OCI-LY3 (cell line): ENCODE measurements around the gene MPV17L2.

Source experiments
- H2AFZ ChIP-seq: fragments of 200-600, 300-600 bp; shearing (Covaris generic); 2 replicates; pipeline ENCODE4 v1.6.0; 2014; ENCODE audit warnings: antibody characterized with exemption, low read depth, low read length
- H3K27ac ChIP-seq: fragments of 200-600, 300-600 bp; sonication (generic); 2 replicates; pipeline ENCODE4 v1.5.1; 2014; ENCODE audit warnings: mild to moderate bottlenecking, low read length, moderate library complexity, mixed read lengths
- H3K27me3 ChIP-seq: fragments of 200-600, 300-600 bp; sonication (generic); 2 replicates; pipeline ENCODE4 v1.6.1; 2014; ENCODE audit warnings: low read depth, low read length, mixed read lengths
- H3K36me3 ChIP-seq: fragments of 200-600, 300-600 bp; sonication (generic); replicated peaks from 2 replicates; pipeline ENCODE3; 2014; ENCODE audit warnings: low read depth, low read length, mixed read lengths
- H3K4me1 ChIP-seq: fragments of 300-600, 200-600 bp; sonication (generic); 2 replicates; pipeline ENCODE4 v1.6.1; 2014; ENCODE audit warnings: low read length, mixed read lengths
- H3K4me2 ChIP-seq: fragments of 200-600, 300-600 bp; sonication (generic); 2 replicates; pipeline ENCODE4 v1.6.1; 2014; ENCODE audit warnings: low read length, mixed read lengths
- H3K4me3 ChIP-seq: fragments of 300-600, 200-600 bp; sonication (generic); 2 replicates; pipeline ENCODE4 v1.5.1; 2014; ENCODE audit warnings: antibody characterized with exemption, mild to moderate bottlenecking, low read length, moderate library complexity
- H3K79me2 ChIP-seq: fragments of 300-600, 200-600 bp; shearing (Covaris generic); 2 replicates; pipeline ENCODE4 v1.6.1; 2014; ENCODE audit warnings: mild to moderate bottlenecking, low read length, mixed read lengths
- H3K9ac ChIP-seq: fragments of 300-600, 200-600 bp; shearing (Covaris generic); 2 replicates; pipeline ENCODE4 v1.6.0; 2014; ENCODE audit warnings: mild to moderate bottlenecking, low read length, moderate library complexity
- H3K9me3 ChIP-seq: fragments of 200-600, 300-600 bp; shearing (Covaris generic); 2 replicates; pipeline ENCODE4 v1.6.1; 2014; ENCODE audit warnings: low read length, mixed read lengths; ENCODE audit not compliant: insufficient read depth
- H4K20me1 ChIP-seq: fragments of 200-600, 300-600 bp; sonication (generic); 2 replicates; pipeline ENCODE4 v1.6.1; 2016; ENCODE audit warnings: low read length, mixed read lengths; ENCODE audit not compliant: insufficient read depth
- EZH2phosphoT487 ChIP-seq: fragments of 200-600 bp; shearing (Covaris generic); IDR thresholded peaks from 2 replicates; pipeline ENCODE4 v1.6.1; 2018; ENCODE audit warnings: antibody characterized with exemption, mixed run types, low read depth
- TF ChIP-seq, protein P1 (sequence below): fragments of 200-600, 300-600 bp; sonication (generic); IDR thresholded peaks from 2 replicates; pipeline ENCODE4 v1.5.1; 2014; ENCODE audit warnings: antibody characterized with exemption, low read length, low read depth

MPV17L2 gene

DNA sequence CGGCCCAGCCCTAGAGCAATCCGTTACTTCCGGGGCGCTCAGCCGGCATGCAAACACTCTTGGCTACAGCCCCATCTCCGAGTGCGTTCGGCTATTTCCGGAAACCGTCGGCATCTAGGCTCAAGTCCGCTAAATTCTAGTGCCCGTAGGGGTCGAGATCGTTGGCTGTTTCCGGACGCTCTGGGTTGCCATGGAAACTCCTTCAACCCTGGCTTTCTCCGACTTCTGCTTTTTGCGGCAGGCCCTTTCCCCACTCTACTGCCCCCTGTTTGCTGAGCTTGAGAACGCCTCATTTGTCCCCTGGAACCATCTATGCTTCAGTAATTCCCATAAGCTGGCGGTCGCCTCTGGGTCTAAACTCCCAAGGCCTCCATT is 40.6 kb upstream of the MPV17L2 start:
- Histone ChIP-seq H3K9ac (peak overlapping the region; percentile 90), H3K27me3 (no peaks in the 10 kb centered on the region), H3K4me2 (peak overlapping the region; percentile 74), H3K9me3 (no peaks in the 10 kb centered on the region), H3K4me3 (peak overlapping the region; percentile 79), H3K79me2 (peaks cover 13% of the 10 kb centered on the region; the same call in 1 of the 2 replicates), H3K27ac (peak overlapping the region; percentile 89), H4K20me1 (peaks cover 8% of the 10 kb centered on the region; the same call in 1 of the 2 replicates), H3K36me3 (peaks cover 27% of the 10 kb centered on the region), H2AFZ (0 out of 2 replicates have a peak overlapping the region, but pooled peaks have one; percentile 44), H3K4me1 (peaks cover 15% of the 10 kb centered on the region)
- TF ChIP-seq EZH2phosphoT487: no peak
- TF ChIP-seq, protein P1, sequence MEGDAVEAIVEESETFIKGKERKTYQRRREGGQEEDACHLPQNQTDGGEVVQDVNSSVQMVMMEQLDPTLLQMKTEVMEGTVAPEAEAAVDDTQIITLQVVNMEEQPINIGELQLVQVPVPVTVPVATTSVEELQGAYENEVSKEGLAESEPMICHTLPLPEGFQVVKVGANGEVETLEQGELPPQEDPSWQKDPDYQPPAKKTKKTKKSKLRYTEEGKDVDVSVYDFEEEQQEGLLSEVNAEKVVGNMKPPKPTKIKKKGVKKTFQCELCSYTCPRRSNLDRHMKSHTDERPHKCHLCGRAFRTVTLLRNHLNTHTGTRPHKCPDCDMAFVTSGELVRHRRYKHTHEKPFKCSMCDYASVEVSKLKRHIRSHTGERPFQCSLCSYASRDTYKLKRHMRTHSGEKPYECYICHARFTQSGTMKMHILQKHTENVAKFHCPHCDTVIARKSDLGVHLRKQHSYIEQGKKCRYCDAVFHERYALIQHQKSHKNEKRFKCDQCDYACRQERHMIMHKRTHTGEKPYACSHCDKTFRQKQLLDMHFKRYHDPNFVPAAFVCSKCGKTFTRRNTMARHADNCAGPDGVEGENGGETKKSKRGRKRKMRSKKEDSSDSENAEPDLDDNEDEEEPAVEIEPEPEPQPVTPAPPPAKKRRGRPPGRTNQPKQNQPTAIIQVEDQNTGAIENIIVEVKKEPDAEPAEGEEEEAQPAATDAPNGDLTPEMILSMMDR: peak; percentile 92

DNA sequence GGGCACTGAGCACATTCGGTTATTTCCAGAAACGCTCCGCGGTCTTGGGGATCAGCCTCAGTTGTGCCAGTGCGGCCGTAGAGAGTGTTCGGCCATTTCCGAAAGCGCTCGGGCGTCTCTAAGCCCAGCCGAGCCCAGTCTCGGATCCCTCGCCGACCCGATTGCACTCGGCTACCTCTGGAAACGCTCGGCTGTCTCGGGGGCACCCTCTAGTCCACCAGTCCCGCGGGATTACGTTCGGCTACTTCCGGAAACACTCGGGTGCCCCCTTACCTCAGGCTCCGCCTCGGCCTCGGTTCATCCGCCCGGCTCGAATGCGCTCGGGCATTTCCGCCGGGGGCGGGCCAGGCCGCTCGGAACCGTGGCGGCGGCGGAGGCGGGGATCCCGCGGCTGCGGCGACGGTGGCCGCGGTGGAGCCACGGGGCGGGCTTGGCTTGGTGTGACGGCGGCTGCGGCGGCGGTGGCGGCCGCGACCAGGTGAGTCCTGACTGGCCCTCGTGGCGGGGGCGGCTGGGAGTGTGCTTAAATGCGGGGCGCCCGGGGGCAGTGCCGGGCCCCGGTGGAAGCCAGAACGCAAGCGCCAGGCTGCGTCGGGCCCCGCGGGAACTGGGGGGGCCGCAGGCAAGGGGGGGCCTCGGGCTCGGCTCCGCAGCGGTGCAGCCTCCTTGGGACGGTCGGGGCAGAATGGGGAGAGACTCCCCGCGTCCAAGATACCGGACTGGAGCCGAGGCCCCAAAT is 40.0 kb upstream of the MPV17L2 start, which contains the start of gene PIK3R2:
Gene PIK3R2 (plus strand): TSS at position 347 of the 739 bp plus-strand sequence. CDS start 2,717 bp downstream, outside the sequence.
- peak within 1 kb of the TSS; percentile 44; the same call in 1 of the 2 replicates for H2AFZ ChIP-seq
- peak within 1 kb of the TSS; percentile 89 for H3K27ac ChIP-seq
- TF ChIP-seq EZH2phosphoT487: no peak
- TF ChIP-seq, protein P1: no peak
- peaks cover 24% of the 10 kb centered on the region for H3K36me3 ChIP-seq
- H4K20me1 ChIP-seq: peaks cover 8% of the 10 kb centered on the region; the same call in 1 of the 2 replicates
- H3K27me3 ChIP-seq: no peaks in the 10 kb centered on the region
- H3K9ac ChIP-seq: peak within 1 kb of the TSS; percentile 90
- peak within 1 kb of the TSS; percentile 79 for H3K4me3 ChIP-seq
- no peaks in the 10 kb centered on the region for H3K9me3 ChIP-seq
- peak within 1 kb of the TSS; percentile 86 for H3K4me2 ChIP-seq
- H3K4me1 ChIP-seq: peaks cover 15% of the 10 kb centered on the region
- peaks cover 13% of the 10 kb centered on the region; the same call in 1 of the 2 replicates for H3K79me2 ChIP-seq

DNA sequence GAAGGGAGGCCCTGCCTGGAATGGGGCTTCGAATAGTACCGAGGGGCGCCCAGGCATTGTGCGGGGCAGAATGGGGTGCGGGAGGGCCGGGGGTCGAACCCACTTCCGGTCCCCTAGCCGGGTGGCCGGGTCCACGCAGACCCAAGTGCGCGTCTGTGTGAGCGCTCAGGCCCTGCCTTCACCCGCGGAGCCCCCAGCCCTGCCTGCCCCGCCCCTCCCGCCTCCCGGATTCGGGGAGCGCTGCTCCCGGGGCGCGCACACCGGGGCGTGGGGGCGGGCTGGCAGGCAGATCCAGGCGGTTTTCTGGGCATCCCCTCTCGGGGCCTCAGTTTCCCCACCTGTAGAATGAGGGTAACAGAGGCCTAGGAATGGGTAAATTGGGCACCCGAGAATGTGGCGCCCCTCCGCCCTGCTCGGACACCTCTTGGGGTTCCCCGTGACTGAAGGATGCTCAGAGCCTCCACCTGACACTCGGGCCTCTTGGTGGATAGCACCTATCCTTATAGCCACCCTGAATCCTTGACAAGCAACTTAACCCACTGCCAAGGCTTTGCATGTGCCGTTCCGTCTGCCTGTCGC is 39.4 kb upstream of the MPV17L2 start:
- Histone ChIP-seq H3K4me2 (peak overlapping the region; percentile 86), H3K4me3 (peak overlapping the region; percentile 79), H3K36me3 (peaks cover 24% of the 10 kb centered on the region), H3K27ac (peak overlapping the region; percentile 30), H3K4me1 (peaks cover 15% of the 10 kb centered on the region), H3K9me3 (no peaks in the 10 kb centered on the region), H3K9ac (peak overlapping the region; percentile 78), H4K20me1 (peaks cover 8% of the 10 kb centered on the region; the same call in 1 of the 2 replicates), H2AFZ (peak overlapping the region; percentile 18; the same call in 1 of the 2 replicates), H3K79me2 (peaks cover 13% of the 10 kb centered on the region; the same call in 1 of the 2 replicates), H3K27me3 (no peaks in the 10 kb centered on the region)
- TF ChIP-seq, protein P1: no peak
- no peak for TF ChIP-seq EZH2phosphoT487
